Measurements from ENCODE around the gene PEX26. TPM values are rescaled to one million over a fixed set of nuclear protein-coding genes. Genes with fewer than 3 reads are reported as not detected.

The PEX26 gene
- total and polyA plus RNA-seq, 2 of the 13 experiments (the other 11 are each of a cell fraction or from before 2014, with no cell fraction given), result 10.6 to 25.1 TPM

- no peak; the same call in 2 of the 3 replicates for ATAC-seq
- no peak overlapping the region for H3K4me3 ChIP-seq (replicated peaks in 1 of 3; ENCODE audit: insufficient read depth in 1 of 3, low read depth in 2 of 3, low read length in 3 of 3)
- POLR2A ChIA-PET, result no interaction called here
- TF ChIP-seq ZNF18 (CRISPR knock-in tag; IDR thresholded peaks at IDR 0.05; ENCODE audit: insufficient replicate concordance), result no peak
- no peak for TF ChIP-seq ETV5 (CRISPR knock-in tag; IDR thresholded peaks at IDR 0.05; ENCODE audit: borderline replicate concordance)
- TF ChIP-seq RBM22 (optimal IDR thresholded peaks at IDR 0.05; ENCODE audit: low read length), result no peak
- TF ChIP-seq ZFP36 (IDR thresholded peaks at IDR 0.05; ENCODE audit: borderline replicate concordance, low read depth, low read length, partially characterized antibody), result no peak
- TF ChIP-seq SRF (IDR thresholded peaks at IDR 0.05; ENCODE audit: low read depth, low read length), result no peak
- TF ChIP-seq XRCC5 (optimal IDR thresholded peaks at IDR 0.05; ENCODE audit: low read length), result no peak
- no peak for TF ChIP-seq GTF2F1 (IDR thresholded peaks at IDR 0.05; ENCODE audit: low read length)
- TF ChIP-seq MXD4 (CRISPR knock-in tag; IDR thresholded peaks at IDR 0.05), result no peak
- TF ChIP-seq PCBP2 (optimal IDR thresholded peaks at IDR 0.05; ENCODE audit: low read depth, low read length, poor library complexity, severe bottlenecking), result no peak
- no peak for TF ChIP-seq PTBP1 (IDR thresholded peaks at IDR 0.05; ENCODE audit: low read depth, low read length, poor library complexity, severe bottlenecking)
- H4K20me1 ChIP-seq (ENCODE audit: insufficient read depth, low read length), result no peaks in the 10 kb centered on the region
- no peak for FAIRE-seq
- H3K79me2 ChIP-seq (ENCODE audit: insufficient read depth, low read length), result peaks cover 6% of the 10 kb centered on the region
- H3K9me3 ChIP-seq (ENCODE audit: low read length), result no peaks in the 10 kb centered on the region
- H3K27ac ChIP-seq (ENCODE audit: extremely low read length, insufficient read depth, low read length), result no peak overlapping the region
- no peak for DNase-seq (ENCODE audit: low spot score)
- in situ Hi-C loops (cut with HindIII; ENCODE audit: extremely low pct_ligation_motif_present, low pct_unique_long_range_greater_than_20kb), result no loop called here
- no peak overlapping the region for H3K4me2 ChIP-seq (ENCODE audit: low read depth, low read length)
- H3K36me3 ChIP-seq (replicated peaks in 1 of 2; ENCODE audit: control insufficient read depth in 1 of 2, insufficient read depth in 2 of 2, low read length in 2 of 2), result peaks cover 27 to 66% of the 10 kb centered on the region in 2 experiments
- H3K9ac ChIP-seq (ENCODE audit: insufficient read depth, low read depth, low read length), result no peak overlapping the region
- peaks cover 24% of the 10 kb centered on the region for H3K4me1 ChIP-seq (ENCODE audit: insufficient read depth, low read length)
- CTCF ChIA-PET (ENCODE audit: low intra/inter-chr PET ratio, low total read pairs), result no interaction called here
- no peaks in the 10 kb centered on the region for H3K27me3 ChIP-seq (ENCODE audit: control insufficient read depth in 1 of 2, insufficient read depth in 2 of 2, low read length in 2 of 2)
- intact Hi-C loops (cut with micrococcal nuclease; ENCODE audit: unreplicated experiment), result no loop called here
- no TSS peak for BruUV-seq (replicated peaks)
- no peak overlapping the region for H2AFZ ChIP-seq (ENCODE audit: low read length)
Measured at GRCh38 chr22:18085188-18085587, 7.4 kb downstream of the PEX26 start.
